ENCODE data around the gene OR2G2.

- TF ChIP-seq CTCF (conservative IDR thresholded peaks at IDR 0.05): no peak
- no peak for TF ChIP-seq ZFX (IDR thresholded peaks at IDR 0.05)
Measured at GRCh38 chr1:247605286-247605685, 17.1 kb downstream of the OR2G2 start, which contains the start of gene OR2G3.
